ENCODE data around the gene MAML3.

MAML3 gene

GRCh38 chr4:139898293-139898692, 255.7 kb downstream of the MAML3 start:
- H3K4me1 ChIP-seq (ENCODE audit: insufficient read depth, low read length, severe bottlenecking), result no peaks in the 10 kb centered on the region
- no peak overlapping the region for H3K4me3 ChIP-seq (ENCODE audit: low read depth, low read length, poor library complexity, severe bottlenecking)
- H3K27me3 ChIP-seq (ENCODE audit: insufficient read depth, low read length), result no peaks in the 10 kb centered on the region
- no peak overlapping the region for H2AFZ ChIP-seq (ENCODE audit: low read length)
- TF ChIP-seq CTCF (IDR thresholded peaks at IDR 0.05; ENCODE audit: low read length) (no peak), EZH2 (IDR thresholded peaks at IDR 0.05; ENCODE audit: borderline replicate concordance, low read length) (no peak)
- H3K79me2 ChIP-seq (ENCODE audit: insufficient read depth, low read length), result no peaks in the 10 kb centered on the region
- no peaks in the 10 kb centered on the region for H3K36me3 ChIP-seq (ENCODE audit: insufficient read depth, low read length)
- H3K9me2 ChIP-seq (ENCODE audit: low read depth, low read length), result no peaks in the 10 kb centered on the region
- H4K20me1 ChIP-seq (ENCODE audit: insufficient read depth, low read length), result no peaks in the 10 kb centered on the region
- no peak overlapping the region for H3K4me2 ChIP-seq (ENCODE audit: low read length)
- H3K9me3 ChIP-seq (ENCODE audit: low read length), result no peaks in the 10 kb centered on the region
- H3K9ac ChIP-seq (ENCODE audit: low read length), result no peak overlapping the region
- no peaks in the 10 kb centered on the region for H3F3A ChIP-seq (ENCODE audit: insufficient read depth, low read length)
- no peak overlapping the region for H3K27ac ChIP-seq (ENCODE audit: low read depth, low read length, poor library complexity, severe bottlenecking)

GRCh38 chr4:139896091-139896604, 257.8 kb downstream of the MAML3 start:
- H3K36me3 ChIP-seq (ENCODE audit: insufficient read depth, low read length), result no peaks in the 10 kb centered on the region
- H3F3A ChIP-seq (ENCODE audit: insufficient read depth, low read length), result no peaks in the 10 kb centered on the region
- TF ChIP-seq EZH2 (IDR thresholded peaks at IDR 0.05; ENCODE audit: borderline replicate concordance, low read length) (no peak), CTCF (IDR thresholded peaks at IDR 0.05; ENCODE audit: low read length) (no peak)
- H2AFZ ChIP-seq (ENCODE audit: low read length), result no peak overlapping the region
- no peaks in the 10 kb centered on the region for H3K9me2 ChIP-seq (ENCODE audit: low read depth, low read length)
- no peak overlapping the region for H3K9ac ChIP-seq (ENCODE audit: low read length)
- no peaks in the 10 kb centered on the region for H3K9me3 ChIP-seq (ENCODE audit: low read length)
- H3K79me2 ChIP-seq (ENCODE audit: insufficient read depth, low read length), result no peaks in the 10 kb centered on the region
- H3K4me3 ChIP-seq (ENCODE audit: low read depth, low read length, poor library complexity, severe bottlenecking), result no peak overlapping the region
- H3K4me1 ChIP-seq (ENCODE audit: insufficient read depth, low read length, severe bottlenecking), result no peaks in the 10 kb centered on the region
- H3K27ac ChIP-seq (ENCODE audit: low read depth, low read length, poor library complexity, severe bottlenecking), result no peak overlapping the region
- no peaks in the 10 kb centered on the region for H4K20me1 ChIP-seq (ENCODE audit: insufficient read depth, low read length)
- no peak overlapping the region for H3K4me2 ChIP-seq (ENCODE audit: low read length)
- no peaks in the 10 kb centered on the region for H3K27me3 ChIP-seq (ENCODE audit: insufficient read depth, low read length)

- H3K9me3 ChIP-seq (ENCODE audit: low read length), result no peaks in the 10 kb centered on the region
- H3K27me3 ChIP-seq (ENCODE audit: insufficient read depth, low read length), result no peaks in the 10 kb centered on the region
- no peaks in the 10 kb centered on the region for H3K36me3 ChIP-seq (ENCODE audit: insufficient read depth, low read length)
- no peaks in the 10 kb centered on the region for H3K79me2 ChIP-seq (ENCODE audit: insufficient read depth, low read length)
- H3K9ac ChIP-seq (ENCODE audit: low read length), result no peak overlapping the region
- H3K4me1 ChIP-seq (ENCODE audit: insufficient read depth, low read length, severe bottlenecking), result no peaks in the 10 kb centered on the region
- H2AFZ ChIP-seq (ENCODE audit: low read length), result no peak overlapping the region
- H3K4me3 ChIP-seq (ENCODE audit: low read depth, low read length, poor library complexity, severe bottlenecking), result no peak overlapping the region
- H3K9me2 ChIP-seq (ENCODE audit: low read depth, low read length), result no peaks in the 10 kb centered on the region
- no peaks in the 10 kb centered on the region for H3F3A ChIP-seq (ENCODE audit: insufficient read depth, low read length)
- no peaks in the 10 kb centered on the region for H4K20me1 ChIP-seq (ENCODE audit: insufficient read depth, low read length)
- H3K27ac ChIP-seq (ENCODE audit: low read depth, low read length, poor library complexity, severe bottlenecking), result no peak overlapping the region
- TF ChIP-seq CTCF (IDR thresholded peaks at IDR 0.05; ENCODE audit: low read length) (no peak), EZH2 (IDR thresholded peaks at IDR 0.05; ENCODE audit: borderline replicate concordance, low read length) (no peak)
- no peak overlapping the region for H3K4me2 ChIP-seq (ENCODE audit: low read length)
Observed at GRCh38 chr4:139893801-139894200, 260.2 kb downstream of the MAML3 start.
